Fibroblast of skin of back (primary cell): Measurements from ENCODE around the gene ARL5A.

ENCODE experiments used
- DNase-seq: peaks from one replicate; pipeline ENCODE4 v3.0.0-alpha.2; 2013

Gene ARL5A

GRCh38 chr2:151840216-151841046 lies 12.2 kb upstream of the ARL5A start:
- no peak for DNase-seq

DNA sequence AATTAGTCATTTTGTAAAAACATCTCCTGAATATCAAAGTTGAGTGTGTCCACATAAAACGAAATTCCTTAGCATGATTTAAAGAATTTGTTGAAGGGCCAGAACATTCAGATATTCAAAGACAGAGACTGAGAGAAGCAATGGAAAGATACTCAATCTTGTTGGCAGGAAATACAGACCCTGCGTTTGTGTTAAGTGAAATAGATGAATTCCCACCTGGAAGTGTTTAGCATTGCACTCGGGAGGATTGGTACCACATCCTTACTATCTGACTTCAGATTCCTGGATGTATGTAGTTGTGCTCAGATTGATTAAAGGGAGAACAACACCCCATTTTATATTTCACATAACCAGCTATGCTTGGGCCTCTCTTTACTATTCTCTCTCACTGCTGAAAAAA lies 9.7 kb upstream of the ARL5A start:
- no peak for DNase-seq

DNA sequence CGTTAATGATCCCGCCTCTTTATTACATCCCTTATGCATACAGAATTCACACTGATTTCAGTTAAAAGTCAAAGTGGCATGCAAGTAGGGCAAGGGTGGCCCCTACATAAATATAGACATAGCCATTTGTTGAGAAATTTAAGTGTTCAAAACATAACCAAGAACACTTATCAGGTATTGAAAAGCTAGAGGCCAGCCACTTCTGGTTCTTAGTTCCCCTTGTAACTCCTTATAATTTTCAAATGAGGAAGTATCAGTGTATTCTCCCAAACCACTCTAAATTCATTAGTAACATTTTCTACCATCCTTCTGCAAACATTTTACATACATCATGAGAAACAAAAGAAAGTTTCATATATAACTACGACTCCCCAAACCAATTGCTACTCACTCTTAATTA lies 5.8 kb upstream of the ARL5A start:
- DNase-seq = no peak

- no peak for DNase-seq
Measured at GRCh38 chr2:151830961-151831360, 2.7 kb upstream of the ARL5A start.

- no peak for DNase-seq
Measured at GRCh38 chr2:151828890-151829324, 686 bp upstream of the ARL5A start.

DNA sequence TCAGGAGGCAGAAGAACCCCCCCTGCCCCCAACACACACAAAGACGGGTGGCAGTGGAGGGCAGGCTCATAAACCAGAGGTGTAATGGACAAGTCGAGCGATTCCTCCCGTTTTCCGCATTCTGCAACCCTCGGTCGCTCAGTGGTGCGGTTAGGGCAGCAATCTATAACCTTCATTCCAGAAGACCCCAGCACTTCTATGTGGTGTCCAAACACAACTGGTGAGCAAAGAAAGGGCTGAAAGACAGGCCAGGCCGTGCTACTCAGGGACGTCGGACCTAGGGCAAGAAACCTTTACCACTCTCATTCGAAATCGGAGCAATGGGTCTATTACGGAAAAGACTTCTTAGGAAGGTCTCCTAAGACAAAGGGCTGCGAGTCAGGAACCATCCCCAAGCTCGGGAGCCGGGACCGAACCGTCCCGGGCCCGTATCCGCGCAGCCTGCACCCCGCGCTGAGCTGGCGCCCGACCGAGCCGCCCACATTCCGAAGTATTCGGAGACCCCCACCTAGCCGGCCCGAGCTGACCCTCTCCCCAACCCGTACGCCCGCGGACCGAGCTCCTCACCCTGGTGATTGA lies 568 bp downstream of the ARL5A start:
- peak; percentile 25 for DNase-seq

GRCh38 chr2:151826737-151827157 lies 1.5 kb downstream of the ARL5A start:
- no peak for DNase-seq

DNA sequence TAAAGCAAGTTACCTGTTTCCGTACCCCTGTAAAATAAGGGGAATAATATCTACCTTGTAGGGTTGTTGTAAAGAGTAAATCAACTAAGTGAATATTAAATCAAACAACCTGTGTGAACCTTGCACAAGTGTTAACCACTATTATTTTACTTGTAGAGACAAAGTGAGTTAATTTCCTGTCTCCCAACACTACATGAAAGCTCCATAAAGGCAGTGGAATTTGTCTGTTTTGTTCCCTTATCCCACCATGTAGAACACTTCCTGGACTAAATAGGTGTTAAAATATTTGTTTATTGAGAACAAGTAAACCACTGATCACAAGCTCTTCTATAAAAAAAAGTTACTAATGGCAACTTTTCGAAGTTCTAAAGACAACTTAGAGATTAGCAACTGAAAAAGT lies 3.3 kb downstream of the ARL5A start:
- no peak for DNase-seq

DNA sequence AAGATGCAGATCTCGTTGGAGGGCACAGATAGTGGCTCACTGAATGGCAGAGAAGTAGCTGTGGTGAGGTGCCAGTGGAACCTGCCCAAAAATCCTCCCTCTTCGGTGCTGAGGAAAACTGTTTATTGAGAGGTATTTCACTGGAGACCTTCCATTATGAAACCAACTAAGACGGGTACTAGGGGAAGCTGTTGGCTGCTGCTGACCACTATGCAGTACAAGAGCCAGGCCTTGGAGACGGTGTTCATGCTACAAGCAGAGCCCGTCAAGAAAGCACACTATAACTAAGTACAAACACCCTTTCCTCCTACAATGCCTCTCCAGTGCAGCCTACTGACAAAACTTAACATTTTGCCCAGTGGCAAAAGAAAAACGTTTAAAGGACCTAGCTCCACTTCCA lies 4.6 kb downstream of the ARL5A start:
- DNase-seq = no peak

- DNase-seq = no peak
Measured at GRCh38 chr2:151819920-151820319, 8.3 kb downstream of the ARL5A start.

- no peak for DNase-seq
Measured at GRCh38 chr2:151817929-151818328, 10.3 kb downstream of the ARL5A start.

DNA sequence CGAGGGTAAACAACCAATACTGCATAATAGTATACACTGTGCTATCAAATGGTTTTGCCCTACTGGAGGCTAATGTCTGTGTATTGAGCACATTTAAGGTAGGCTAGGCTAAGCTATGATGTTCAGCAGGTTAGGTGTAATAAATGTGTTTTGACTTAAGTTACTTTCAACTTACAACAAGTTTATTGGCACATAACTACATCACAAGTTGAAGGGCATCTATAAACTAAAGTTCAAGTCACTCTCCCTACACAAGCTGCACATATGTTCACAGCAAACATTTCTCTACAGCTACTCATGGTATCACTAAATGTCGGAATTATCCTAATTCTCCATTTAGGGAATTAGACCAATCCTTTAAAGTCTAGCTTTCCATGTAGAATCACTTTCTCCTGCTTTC lies 11.4 kb downstream of the ARL5A start:
- DNase-seq = no peak

DNA sequence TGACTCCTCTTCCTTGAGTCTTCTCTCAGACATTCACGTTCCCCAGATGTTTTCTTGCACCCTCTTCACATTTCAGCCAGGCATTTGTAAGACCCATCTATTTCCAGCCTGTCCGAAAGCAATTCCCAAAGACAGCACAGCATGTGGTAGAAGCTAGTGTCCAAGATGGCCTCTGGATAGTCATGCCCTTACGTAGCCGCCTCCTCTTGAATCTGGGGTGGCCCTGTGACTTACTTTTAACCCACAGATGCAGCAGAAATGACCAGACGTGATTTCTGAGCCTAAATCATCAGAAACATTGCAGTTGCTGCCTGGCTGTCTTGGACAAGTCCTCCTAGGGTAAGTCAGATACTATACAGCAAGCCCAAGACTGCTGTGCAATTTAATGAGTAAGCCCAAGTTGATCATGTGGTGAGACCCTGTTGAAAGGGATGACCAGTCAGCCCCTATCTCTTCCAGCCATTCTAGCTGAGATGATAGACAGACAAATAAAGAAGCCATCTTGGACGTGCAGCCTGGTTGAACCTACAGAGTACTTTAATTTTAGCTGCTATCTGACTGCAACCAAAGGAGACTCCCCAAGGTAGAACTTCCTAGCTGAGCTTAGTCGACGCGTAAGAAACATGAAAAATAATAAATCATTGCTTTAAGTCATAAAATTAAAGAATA lies 12.3 kb downstream of the ARL5A start:
- DNase-seq = no peak

DNA sequence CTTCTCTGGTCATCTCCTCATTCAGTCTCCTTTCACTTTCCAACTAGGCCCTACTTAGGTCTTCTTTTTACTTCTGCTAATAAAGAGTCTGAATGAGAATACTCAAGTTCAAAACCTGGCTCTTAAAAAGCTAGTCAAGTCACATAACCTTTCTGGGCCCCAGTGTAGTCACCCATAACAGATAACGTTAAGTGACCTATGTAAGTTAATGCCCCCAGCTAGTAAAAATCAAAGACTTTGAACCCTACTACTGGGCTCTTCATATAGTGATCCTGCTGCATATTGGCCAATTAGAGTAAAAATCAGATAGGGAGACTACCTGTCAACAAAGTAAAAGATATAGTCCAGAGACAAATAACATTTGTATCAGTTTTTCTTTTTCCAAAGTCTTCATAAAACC lies 17.7 kb downstream of the ARL5A start:
- no peak for DNase-seq

- DNase-seq = no peak
Measured at GRCh38 chr2:151809073-151809383, 19.2 kb downstream of the ARL5A start.

GRCh38 chr2:151808258-151809072 lies 19.8 kb downstream of the ARL5A start:
- DNase-seq = peak; percentile 33

- DNase-seq = no peak
Measured at GRCh38 chr2:151805961-151806360, 22.3 kb downstream of the ARL5A start.

DNA sequence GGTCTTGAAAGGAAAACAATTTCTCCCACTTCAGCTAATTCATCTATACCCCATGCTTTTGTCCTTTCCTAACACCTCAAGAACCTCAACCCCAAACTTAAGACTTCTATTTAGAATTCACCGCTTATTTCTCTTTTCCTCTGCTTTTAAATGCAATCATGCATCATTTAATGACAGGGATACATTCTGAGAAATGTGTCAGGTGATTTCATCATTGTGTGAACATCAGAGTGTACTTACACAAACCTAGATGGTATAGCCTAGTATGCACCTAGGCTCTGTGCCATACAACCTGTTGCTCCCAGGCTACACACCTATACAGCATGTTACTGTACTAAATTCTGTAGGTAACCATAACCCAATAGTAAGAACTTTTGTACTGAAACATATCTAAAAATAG lies 22.9 kb downstream of the ARL5A start:
- DNase-seq = no peak

DNA sequence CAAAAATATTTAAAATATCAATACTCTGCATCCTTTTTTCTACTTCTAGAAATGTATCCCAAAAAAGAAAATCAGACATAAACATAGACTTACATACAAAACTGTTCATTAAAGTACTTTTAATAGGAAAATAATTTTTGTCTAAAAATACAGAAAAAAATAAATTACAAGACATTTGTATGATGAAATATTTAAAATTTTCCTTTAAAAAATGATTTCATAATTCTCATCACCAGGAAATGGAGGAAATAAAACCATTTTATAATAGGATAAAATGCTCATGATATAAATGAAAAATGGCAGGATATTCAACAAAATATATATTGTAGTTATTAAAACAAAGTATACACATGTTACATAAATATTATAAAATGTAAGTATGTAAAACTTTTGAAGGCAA lies 24.4 kb downstream of the ARL5A start:
- no peak for DNase-seq

DNA sequence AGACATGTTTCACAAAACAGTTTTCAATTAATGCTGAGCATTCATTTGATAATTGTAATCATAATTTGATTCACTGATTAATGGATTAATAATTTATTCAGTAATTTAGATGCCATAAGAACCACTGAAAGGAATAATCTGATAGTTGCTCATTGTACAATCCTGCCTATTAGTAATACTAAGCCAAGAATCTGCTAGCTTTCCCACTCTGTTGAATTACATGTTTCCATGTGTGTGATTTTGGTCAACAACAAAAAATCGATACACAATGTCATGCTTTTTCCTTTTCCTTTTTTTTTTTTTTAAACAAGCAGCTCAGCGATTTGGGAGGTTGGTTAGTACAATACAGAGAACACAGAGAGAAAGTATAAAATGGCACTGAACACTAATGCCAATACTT lies 25.9 kb downstream of the ARL5A start:
- DNase-seq = no peak

GRCh38 chr2:151799886-151800292 lies 28.3 kb downstream of the ARL5A start:
- no peak for DNase-seq

- DNase-seq = no peak
Measured at GRCh38 chr2:151796774-151797173, 31.4 kb downstream of the ARL5A start.

DNA sequence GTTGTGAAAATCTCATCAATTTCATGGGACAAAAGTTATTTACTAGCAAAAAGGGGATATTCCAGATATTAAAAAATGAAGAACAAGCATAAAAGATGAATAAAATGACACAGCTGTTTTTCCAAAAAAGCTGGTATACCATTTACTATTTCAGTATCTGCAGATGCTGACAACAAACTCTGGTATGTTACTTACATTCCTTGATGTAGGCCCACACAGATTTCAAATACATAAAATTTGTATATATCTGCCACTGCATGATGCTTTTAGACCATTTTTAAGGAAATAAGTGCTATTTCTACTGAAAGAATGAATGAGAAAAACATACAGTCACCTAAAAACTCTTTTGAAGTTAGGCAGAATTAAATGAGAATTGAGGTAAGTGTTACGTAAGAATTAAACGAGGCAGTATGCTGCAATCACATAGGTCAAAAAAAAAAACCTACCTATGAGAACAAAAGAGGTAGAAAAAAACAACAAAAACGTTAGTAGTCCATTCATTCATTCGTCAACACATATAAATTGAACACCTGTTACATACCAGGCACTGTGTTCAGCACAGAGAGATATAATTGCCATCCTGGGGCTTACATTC lies 32.5 kb downstream of the ARL5A start:
- no peak for DNase-seq
